Stimulated activated CD8-positive, alpha-beta memory T cell treated with anti-CD3 and anti-CD28 coated beads, Interleukin-15, amount 100 ng/mL, for 1 hour (primary cell): Measurements from ENCODE around the gene YWHAG.
"Not testable (repeated sequence)": the region's sequence is repeated elsewhere in the genome, so short reads cannot be mapped to it uniquely, and the experiment has no call there.

Experiments
- DNase-seq: peaks from one replicate; pipeline ENCODE4 v3.0.0-alpha.2; 2020; ENCODE audit warnings: low read depth

The YWHAG gene

GRCh38 chr7:76318488-76319353, 40.1 kb downstream of the YWHAG start:
- peak; percentile 24 for DNase-seq

- peak; percentile 89 for DNase-seq
These were observed 40.9 kb downstream of the YWHAG start for GRCh38 chr7:76317782-76318487.

- DNase-seq = no peak
These were observed 41.6 kb downstream of the YWHAG start for GRCh38 chr7:76316984-76317781.

GRCh38 chr7:76315364-76315763, 43.4 kb downstream of the YWHAG start:
- no peak for DNase-seq

- DNase-seq = not testable (repeated sequence)
These were observed 44.1 kb downstream of the YWHAG start for GRCh38 chr7:76314740-76315139.

GRCh38 chr7:76314042-76314721, 44.6 kb downstream of the YWHAG start:
- DNase-seq = peak; percentile 94

- not testable (repeated sequence) for DNase-seq
These were observed 47.0 kb downstream of the YWHAG start for GRCh38 chr7:76311838-76312237.

GRCh38 chr7:76310102-76310957, 48.5 kb downstream of the YWHAG start:
- no peak for DNase-seq

GRCh38 chr7:76309341-76310101, 49.3 kb downstream of the YWHAG start:
- not testable (repeated sequence) for DNase-seq

GRCh38 chr7:76308874-76309273, 49.9 kb downstream of the YWHAG start:
- DNase-seq = not testable (repeated sequence)

GRCh38 chr7:76304888-76305375, 53.9 kb downstream of the YWHAG start:
- no peak for DNase-seq

GRCh38 chr7:76303202-76304147, 55.3 kb downstream of the YWHAG start:
- DNase-seq = peak; percentile 60

GRCh38 chr7:76302347-76303201, 56.2 kb downstream of the YWHAG start, which contains the start of gene HSPB1:
HSPB1 (plus strand) TSS chr7:76302673; CDS start chr7:76302713, 40 bp downstream.
- DNase-seq = peak; percentile 44

GRCh38 chr7:76301000-76301399, 57.8 kb downstream of the YWHAG start:
- DNase-seq = no peak

- DNase-seq = no peak
These were observed 58.5 kb downstream of the YWHAG start for GRCh38 chr7:76300166-76300731.

- DNase-seq = no peak
These were observed 61.7 kb downstream of the YWHAG start for GRCh38 chr7:76296743-76297740.
